ENCODE measurements around the gene ADPGK. TPM values are rescaled to one million over a fixed set of nuclear protein-coding genes. Genes with fewer than 3 reads are reported as not detected.

ADPGK gene
- 10 to 100 TPM; 13.4 to 23.2 (median 17.2) TPM for total RNA-seq

DNA sequence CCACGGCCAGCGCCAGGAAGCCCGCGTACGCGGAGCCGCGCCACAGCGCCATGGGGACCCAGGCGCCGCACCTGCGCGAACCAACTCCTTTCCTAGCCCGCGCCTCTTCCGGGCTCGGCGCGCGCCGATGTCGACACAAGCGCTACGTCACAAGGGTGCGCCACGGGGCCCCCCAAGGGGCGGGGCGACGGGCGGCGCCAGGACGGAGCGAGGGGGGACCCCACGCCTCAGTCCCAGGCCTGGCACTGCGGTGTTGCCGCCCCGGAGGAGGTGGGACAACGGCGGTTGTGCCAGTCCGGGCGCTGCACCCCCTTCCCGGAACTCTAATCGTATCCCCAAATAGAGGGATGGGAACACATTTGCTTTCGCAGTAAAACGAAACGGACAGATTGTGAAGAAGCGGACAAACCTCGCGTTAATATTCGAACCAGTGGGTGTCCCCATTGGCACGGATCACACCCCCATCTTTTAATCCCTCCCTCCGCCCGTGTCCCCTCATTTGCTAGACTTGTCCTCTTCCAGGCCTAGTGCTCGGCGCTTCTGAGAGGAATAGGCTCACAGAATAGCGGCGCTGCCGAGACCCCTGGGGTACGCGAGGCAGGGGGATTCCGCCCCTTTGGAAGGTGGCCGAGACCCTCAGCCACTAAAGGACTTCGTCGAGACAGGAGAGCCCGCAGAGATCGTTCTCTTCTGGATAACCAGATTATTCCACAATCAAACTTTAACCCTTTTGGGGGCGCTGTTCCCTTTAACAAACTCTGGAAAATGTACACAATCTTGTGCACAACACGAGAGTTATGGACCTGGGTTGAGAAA, at the start of gene ADPGK:
Gene ADPGK (minus strand): TSS at position 119 of the 816 bp plus-strand sequence. CDS start 67 bp downstream, at position 52.
- intact Hi-C loops (cut with DNase I; ENCODE audit: low total_unique reads) (loop anchor here (1.0 to 5.0 kb wide), 7 partner anchors 53 to 488 kb away; partner anchors contain the start of genes ARIH1 and NEO1), in situ Hi-C loops (cut with MboI; ENCODE audit: low sequenced_read_pairs in 4 of 4) (loop anchor here in 1 of 4 donors (25.0 kb wide), 1 partner anchor 453 kb away; no protein-coding TSS in a partner anchor)
- Histone ChIP-seq H3K27me3 (no peaks in the 10 kb centered on the region), H3K36me3 (no peaks in the 10 kb centered on the region), H3K27ac (peak within 1 kb of the TSS; percentile 94 to 96 (median 96)), H3K9me3 (no peaks in the 10 kb centered on the region), H3K4me1 (peaks cover 20 to 35% of the 10 kb centered on the region in 2 donors), H3K4me3 (peak within 1 kb of the TSS; percentile 86 to 99 (median 94))
- peak; percentile 84 to 94 for TF ChIP-seq POLR2A (IDR thresholded peaks at IDR 0.05)
- TF ChIP-seq, protein P1, sequence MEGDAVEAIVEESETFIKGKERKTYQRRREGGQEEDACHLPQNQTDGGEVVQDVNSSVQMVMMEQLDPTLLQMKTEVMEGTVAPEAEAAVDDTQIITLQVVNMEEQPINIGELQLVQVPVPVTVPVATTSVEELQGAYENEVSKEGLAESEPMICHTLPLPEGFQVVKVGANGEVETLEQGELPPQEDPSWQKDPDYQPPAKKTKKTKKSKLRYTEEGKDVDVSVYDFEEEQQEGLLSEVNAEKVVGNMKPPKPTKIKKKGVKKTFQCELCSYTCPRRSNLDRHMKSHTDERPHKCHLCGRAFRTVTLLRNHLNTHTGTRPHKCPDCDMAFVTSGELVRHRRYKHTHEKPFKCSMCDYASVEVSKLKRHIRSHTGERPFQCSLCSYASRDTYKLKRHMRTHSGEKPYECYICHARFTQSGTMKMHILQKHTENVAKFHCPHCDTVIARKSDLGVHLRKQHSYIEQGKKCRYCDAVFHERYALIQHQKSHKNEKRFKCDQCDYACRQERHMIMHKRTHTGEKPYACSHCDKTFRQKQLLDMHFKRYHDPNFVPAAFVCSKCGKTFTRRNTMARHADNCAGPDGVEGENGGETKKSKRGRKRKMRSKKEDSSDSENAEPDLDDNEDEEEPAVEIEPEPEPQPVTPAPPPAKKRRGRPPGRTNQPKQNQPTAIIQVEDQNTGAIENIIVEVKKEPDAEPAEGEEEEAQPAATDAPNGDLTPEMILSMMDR (IDR thresholded peaks at IDR 0.05 in 4 of 5, conservative IDR thresholded peaks at IDR 0.05 in 1 of 5), result peak; percentile 47 to 66 (median 52)
- peak; percentile 87 for ATAC-seq
- DNase-seq, result peak; percentile 68 to 86

DNA sequence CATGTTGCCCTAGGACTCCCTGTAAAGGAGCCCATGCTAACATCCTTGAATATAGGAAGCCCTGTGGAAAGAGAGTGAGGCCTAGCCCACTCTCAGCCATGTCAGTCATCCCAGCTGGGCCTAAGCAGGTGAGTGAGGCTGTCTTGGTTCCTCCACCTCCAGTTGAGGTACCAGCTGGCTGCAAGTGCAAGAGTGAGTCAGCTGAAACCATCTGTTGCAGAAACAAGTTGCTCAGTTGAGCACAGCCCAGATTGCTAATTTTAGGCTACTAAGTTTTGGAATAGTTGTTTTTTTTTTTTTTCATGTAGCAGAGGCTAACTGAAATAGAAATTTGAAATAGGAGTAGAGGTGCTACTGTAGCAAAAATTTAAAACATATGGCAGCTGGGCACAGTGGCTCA, 43.7 kb upstream of the ADPGK start:
- in situ Hi-C loops (cut with MboI; ENCODE audit: low sequenced_read_pairs in 4 of 4), result no loop called here
- no peaks in the 10 kb centered on the region for H3K9me3 ChIP-seq
- ATAC-seq (peak; percentile 97 to 98), DNase-seq (peak; percentile 74 to 80)
- no peaks in the 10 kb centered on the region for H3K36me3 ChIP-seq
- TF ChIP-seq, protein P1 (IDR thresholded peaks at IDR 0.05 in 4 of 5, conservative IDR thresholded peaks at IDR 0.05 in 1 of 5), result no peak
- TF ChIP-seq POLR2A (IDR thresholded peaks at IDR 0.05), result no peak
- no peak overlapping the region for H3K4me3 ChIP-seq
- peak overlapping the region; percentile 72 to 84 (median 76) for H3K27ac ChIP-seq
- peaks cover 3 to 8% of the 10 kb centered on the region in 2 donors for H3K4me1 ChIP-seq
- intact Hi-C loops (cut with DNase I; ENCODE audit: low total_unique reads), result no loop called here
- no peaks in the 10 kb centered on the region for H3K27me3 ChIP-seq

DNA sequence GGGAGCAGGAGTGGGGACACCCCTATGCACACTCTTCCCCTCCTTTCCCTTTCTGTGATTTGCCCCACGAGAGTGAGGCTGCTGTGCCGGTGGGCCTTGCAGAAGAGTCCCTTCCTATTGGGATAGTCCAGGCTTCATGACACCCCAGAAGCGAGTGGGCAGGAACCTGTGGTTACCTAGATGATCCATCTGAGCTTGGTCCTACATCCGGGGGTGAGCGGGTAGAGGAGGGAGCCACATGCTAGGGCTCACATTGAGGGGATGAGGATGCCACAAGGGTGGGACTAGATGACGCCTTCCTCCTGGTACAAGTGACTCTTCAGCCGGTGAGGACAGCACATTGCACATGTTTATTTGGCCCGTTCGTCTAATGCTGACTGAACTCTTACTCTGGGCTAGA, 43.1 kb upstream of the ADPGK start:
- Histone ChIP-seq H3K27me3 (no peaks in the 10 kb centered on the region), H3K4me3 (no peak overlapping the region), H3K4me1 (peaks cover 3 to 8% of the 10 kb centered on the region in 2 donors), H3K9me3 (no peaks in the 10 kb centered on the region), H3K36me3 (no peaks in the 10 kb centered on the region), H3K27ac (peak overlapping the region; percentile 72 to 84 (median 76))
- TF ChIP-seq, protein P1 (IDR thresholded peaks at IDR 0.05 in 4 of 5, conservative IDR thresholded peaks at IDR 0.05 in 1 of 5), result no peak
- no peak for TF ChIP-seq POLR2A (IDR thresholded peaks at IDR 0.05)
- DNase-seq (no peak), ATAC-seq (peak; percentile 13)
- intact Hi-C loops (cut with DNase I; ENCODE audit: low total_unique reads) (no loop called here), in situ Hi-C loops (cut with MboI; ENCODE audit: low sequenced_read_pairs in 4 of 4) (no loop called here)

DNA sequence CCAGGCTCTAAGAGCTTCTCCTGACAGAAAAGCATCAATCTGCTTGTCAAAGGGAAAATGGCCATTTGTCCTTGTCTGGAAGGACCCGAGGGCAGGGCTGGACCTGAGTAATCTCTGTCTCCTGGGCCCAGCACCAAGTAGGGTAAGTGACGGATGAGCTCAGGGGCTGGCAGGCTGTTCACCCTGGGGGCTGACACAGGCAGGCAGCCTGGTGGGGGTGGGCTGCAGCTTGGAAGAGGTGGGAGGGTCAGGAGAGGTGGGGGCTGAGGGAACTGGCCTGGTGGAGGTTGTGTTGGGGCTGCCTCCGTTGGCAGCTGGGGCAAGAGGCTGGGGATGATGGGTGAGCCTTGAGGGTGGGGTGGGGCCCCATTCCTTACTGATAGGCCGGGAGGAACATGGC, 42.3 kb upstream of the ADPGK start:
- TF ChIP-seq, protein P1 (IDR thresholded peaks at IDR 0.05 in 4 of 5, conservative IDR thresholded peaks at IDR 0.05 in 1 of 5), result no peak
- TF ChIP-seq POLR2A (IDR thresholded peaks at IDR 0.05), result no peak
- no peaks in the 10 kb centered on the region for H3K9me3 ChIP-seq
- no peak overlapping the region for H3K27ac ChIP-seq
- intact Hi-C loops (cut with DNase I; ENCODE audit: low total_unique reads) (no loop called here), in situ Hi-C loops (cut with MboI; ENCODE audit: low sequenced_read_pairs in 4 of 4) (no loop called here)
- no peaks in the 10 kb centered on the region for H3K36me3 ChIP-seq
- H3K4me1 ChIP-seq, result peaks cover 3 to 8% of the 10 kb centered on the region in 2 donors
- DNase-seq (no peak), ATAC-seq (no peak)
- H3K4me3 ChIP-seq, result no peak overlapping the region
- no peaks in the 10 kb centered on the region for H3K27me3 ChIP-seq
